HG03439 (cell line): ENCODE measurements around the gene STK32A.

Source experiments
- ATAC-seq: cut with Tn5 transposase; IDR thresholded peaks from one replicate; pipeline ENCODE4 v1.9.1; 2021; ENCODE audit warnings: mild to moderate bottlenecking, moderate library complexity; ENCODE audit not compliant: unreplicated experiment

STK32A gene

GRCh38 chr5:147412561-147412960 is 177.7 kb downstream of the STK32A start:
- no peak for ATAC-seq

GRCh38 chr5:147413266-147413665 is 178.4 kb downstream of the STK32A start:
- no peak for ATAC-seq

- ATAC-seq, result no peak
These were observed 180.8 kb downstream of the STK32A start for GRCh38 chr5:147415651-147416050.

- no peak for ATAC-seq
These were observed 182.4 kb downstream of the STK32A start for GRCh38 chr5:147417135-147417813.

GRCh38 chr5:147418613-147419012 is 183.8 kb downstream of the STK32A start:
- ATAC-seq, result no peak

GRCh38 chr5:147426640-147427327 is 192.0 kb downstream of the STK32A start:
- no peak for ATAC-seq

- ATAC-seq, result no peak
These were observed 192.9 kb downstream of the STK32A start for GRCh38 chr5:147427521-147428401.

- ATAC-seq, result no peak
These were observed 195.8 kb downstream of the STK32A start for GRCh38 chr5:147430628-147431027.

GRCh38 chr5:147431586-147431985 is 196.8 kb downstream of the STK32A start:
- no peak for ATAC-seq

GRCh38 chr5:147432323-147432722 is 197.5 kb downstream of the STK32A start:
- no peak for ATAC-seq

- no peak for ATAC-seq
These were observed 199.2 kb downstream of the STK32A start for GRCh38 chr5:147434049-147434448.

- ATAC-seq, result peak; percentile 62
These were observed 201.8 kb downstream of the STK32A start for GRCh38 chr5:147436596-147436995.

- no peak for ATAC-seq
These were observed 202.4 kb downstream of the STK32A start for GRCh38 chr5:147437161-147437596.
